Stimulated activated effector memory CD8-positive, alpha-beta T cell treated with anti-CD3 and anti-CD28 coated beads, Interleukin-12 subunit alpha, Interleukin-12 subunit beta, amount 100 ng/mL, for 72 hours (primary cell): ENCODE results near the gene HIPK2.
A peak's percentile ranks its signal among the peaks of the same experiment; 100 is the strongest.

Experiments
- ATAC-seq: fragments of 150-1000 bp; cut with Tn5 transposase; 2 replicates; pipeline ENCODE4 v1.10.0; 2021
- DNase-seq, 2 donors: peaks; one replicate each; pipeline ENCODE4 v3.0.0; 2021 to 2022; ENCODE audit warnings: low spot score in 2 of 2
- H3K27ac Mint-ChIP-seq: one replicate; pipeline ENCODE4 v1.8.0; 2022; ENCODE audit warnings: mild to moderate bottlenecking, mixed read lengths
- H3K36me3 Mint-ChIP-seq: one replicate; pipeline ENCODE4 v1.8.0; 2022; ENCODE audit warnings: mild to moderate bottlenecking, mixed read lengths
- H3K4me1 Mint-ChIP-seq: one replicate; pipeline ENCODE4 v1.8.0; 2022; ENCODE audit warnings: mixed read lengths
- H3K4me3 Mint-ChIP-seq: one replicate; pipeline ENCODE4 v1.8.0; 2022; ENCODE audit warnings: mild to moderate bottlenecking, mixed read lengths
- H3K9me3 Mint-ChIP-seq: one replicate; pipeline ENCODE4 v1.8.0; 2022; ENCODE audit warnings: mixed read lengths

The HIPK2 gene

GRCh38 chr7:139542308-139543151 lies 235.3 kb downstream of the HIPK2 start:
- no peaks in the 10 kb centered on the region for H3K36me3 Mint-ChIP-seq
- no peaks in the 10 kb centered on the region for H3K4me1 Mint-ChIP-seq
- DNase-seq (no peak), ATAC-seq (peak; percentile 12)
- no peaks in the 10 kb centered on the region for H3K9me3 Mint-ChIP-seq
- no peak overlapping the region for H3K27ac Mint-ChIP-seq
- H3K4me3 Mint-ChIP-seq, result no peak overlapping the region

- Mint-ChIP-seq H3K9me3 (no peaks in the 10 kb centered on the region), H3K36me3 (no peaks in the 10 kb centered on the region), H3K4me3 (no peak overlapping the region), H3K4me1 (no peaks in the 10 kb centered on the region), H3K27ac (no peak overlapping the region)
- ATAC-seq (no peak), DNase-seq (no peak)
Observed at GRCh38 chr7:139541600-139542307, 236.0 kb downstream of the HIPK2 start.

GRCh38 chr7:139540203-139540602 lies 237.6 kb downstream of the HIPK2 start:
- no peak for ATAC-seq
- DNase-seq, result no peak
- no peak overlapping the region for H3K4me3 Mint-ChIP-seq
- no peaks in the 10 kb centered on the region for H3K4me1 Mint-ChIP-seq
- H3K36me3 Mint-ChIP-seq, result no peaks in the 10 kb centered on the region
- H3K9me3 Mint-ChIP-seq, result no peaks in the 10 kb centered on the region
- H3K27ac Mint-ChIP-seq, result no peak overlapping the region

GRCh38 chr7:139538881-139539635 lies 238.7 kb downstream of the HIPK2 start:
- Mint-ChIP-seq H3K4me3 (no peak overlapping the region), H3K27ac (no peak overlapping the region), H3K9me3 (no peaks in the 10 kb centered on the region), H3K4me1 (no peaks in the 10 kb centered on the region), H3K36me3 (no peaks in the 10 kb centered on the region)
- ATAC-seq (no peak), DNase-seq (no peak)

GRCh38 chr7:139536152-139536551 lies 241.6 kb downstream of the HIPK2 start:
- Mint-ChIP-seq H3K4me3 (no peak overlapping the region), H3K4me1 (no peaks in the 10 kb centered on the region), H3K36me3 (no peaks in the 10 kb centered on the region), H3K9me3 (no peaks in the 10 kb centered on the region), H3K27ac (no peak overlapping the region)
- ATAC-seq (no peak), DNase-seq (no peak)

- no peaks in the 10 kb centered on the region for H3K36me3 Mint-ChIP-seq
- no peaks in the 10 kb centered on the region for H3K9me3 Mint-ChIP-seq
- no peaks in the 10 kb centered on the region for H3K4me1 Mint-ChIP-seq
- DNase-seq, result no peak
- H3K27ac Mint-ChIP-seq, result no peak overlapping the region
- H3K4me3 Mint-ChIP-seq, result no peak overlapping the region
- ATAC-seq, result no peak
Observed at GRCh38 chr7:139534966-139535651, 242.7 kb downstream of the HIPK2 start.

- no peaks in the 10 kb centered on the region for H3K9me3 Mint-ChIP-seq
- H3K27ac Mint-ChIP-seq, result no peak overlapping the region
- DNase-seq (no peak), ATAC-seq (no peak)
- no peak overlapping the region for H3K4me3 Mint-ChIP-seq
- H3K36me3 Mint-ChIP-seq, result no peaks in the 10 kb centered on the region
- H3K4me1 Mint-ChIP-seq, result no peaks in the 10 kb centered on the region
Observed at GRCh38 chr7:139534096-139534495, 243.7 kb downstream of the HIPK2 start.

- H3K27ac Mint-ChIP-seq, result no peak overlapping the region
- DNase-seq, result no peak
- H3K36me3 Mint-ChIP-seq, result no peaks in the 10 kb centered on the region
- ATAC-seq, result no peak
- H3K9me3 Mint-ChIP-seq, result no peaks in the 10 kb centered on the region
- no peaks in the 10 kb centered on the region for H3K4me1 Mint-ChIP-seq
- no peak overlapping the region for H3K4me3 Mint-ChIP-seq
Observed at GRCh38 chr7:139532636-139533155, 245.1 kb downstream of the HIPK2 start.

GRCh38 chr7:139531094-139531493 lies 246.7 kb downstream of the HIPK2 start:
- Mint-ChIP-seq H3K4me1 (no peaks in the 10 kb centered on the region), H3K9me3 (no peaks in the 10 kb centered on the region), H3K4me3 (no peak overlapping the region)

GRCh38 chr7:139526578-139527544 lies 250.9 kb downstream of the HIPK2 start:
- Mint-ChIP-seq H3K4me1 (no peaks in the 10 kb centered on the region), H3K36me3 (no peaks in the 10 kb centered on the region), H3K9me3 (no peaks in the 10 kb centered on the region), H3K27ac (no peak overlapping the region), H3K4me3 (no peak overlapping the region)
- no peak for DNase-seq
- no peak for ATAC-seq

More at GRCh38 chr7:139531094-139531493, 246.7 kb downstream of the HIPK2 start:
- DNase-seq, result no peak
- no peaks in the 10 kb centered on the region for H3K36me3 Mint-ChIP-seq
- no peak for ATAC-seq
- H3K27ac Mint-ChIP-seq, result no peak overlapping the region

- ATAC-seq, result no peak
- H3K27ac Mint-ChIP-seq, result no peak overlapping the region
- no peaks in the 10 kb centered on the region for H3K4me1 Mint-ChIP-seq
- no peaks in the 10 kb centered on the region for H3K9me3 Mint-ChIP-seq
- H3K36me3 Mint-ChIP-seq, result no peaks in the 10 kb centered on the region
- DNase-seq, result no peak
- no peak overlapping the region for H3K4me3 Mint-ChIP-seq
Observed at GRCh38 chr7:139525750-139526149, 252.0 kb downstream of the HIPK2 start.

GRCh38 chr7:139525239-139525638 lies 252.6 kb downstream of the HIPK2 start:
- Mint-ChIP-seq H3K36me3 (no peaks in the 10 kb centered on the region), H3K4me3 (no peak overlapping the region), H3K27ac (no peak overlapping the region), H3K9me3 (no peaks in the 10 kb centered on the region), H3K4me1 (no peaks in the 10 kb centered on the region)
- DNase-seq (no peak), ATAC-seq (no peak)

- Mint-ChIP-seq H3K27ac (no peak overlapping the region), H3K4me3 (no peak overlapping the region), H3K4me1 (no peaks in the 10 kb centered on the region), H3K36me3 (no peaks in the 10 kb centered on the region), H3K9me3 (no peaks in the 10 kb centered on the region)
- no peak for DNase-seq
- ATAC-seq, result no peak
Observed at GRCh38 chr7:139523968-139524815, 253.6 kb downstream of the HIPK2 start.
